ENCODE data around the gene LRRFIP1.

DNA sequence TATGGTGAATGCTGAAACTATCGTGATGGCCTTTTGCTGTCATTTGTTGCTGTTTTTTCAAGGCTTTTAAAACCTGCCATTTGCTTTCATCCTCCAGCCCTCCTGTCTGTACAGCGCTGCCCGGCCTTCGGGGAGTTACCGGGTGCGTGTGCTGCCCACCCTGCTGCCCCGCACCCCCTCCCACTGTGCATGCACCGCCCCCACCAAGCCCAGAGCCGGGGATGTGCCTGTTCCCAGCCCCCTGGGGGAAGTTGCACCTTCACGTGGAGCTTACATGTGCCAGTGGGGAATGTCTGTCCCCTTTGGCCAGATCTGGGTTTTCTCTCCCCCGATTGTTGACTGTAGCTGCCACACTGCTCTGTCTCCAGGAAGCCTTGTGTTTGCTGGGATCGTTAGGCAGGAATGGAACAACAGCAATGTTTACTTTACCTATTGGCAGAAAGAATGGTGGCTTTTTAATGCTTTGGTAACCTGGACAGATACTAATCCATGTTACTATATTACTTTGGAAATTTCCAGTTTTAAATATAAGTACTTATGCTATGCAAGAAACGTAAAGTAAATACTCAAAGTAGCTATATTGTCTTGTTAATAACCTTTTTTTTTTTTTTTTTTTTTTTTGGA is 106.4 kb downstream of the LRRFIP1 start:
- TF ChIP-seq, protein P1, sequence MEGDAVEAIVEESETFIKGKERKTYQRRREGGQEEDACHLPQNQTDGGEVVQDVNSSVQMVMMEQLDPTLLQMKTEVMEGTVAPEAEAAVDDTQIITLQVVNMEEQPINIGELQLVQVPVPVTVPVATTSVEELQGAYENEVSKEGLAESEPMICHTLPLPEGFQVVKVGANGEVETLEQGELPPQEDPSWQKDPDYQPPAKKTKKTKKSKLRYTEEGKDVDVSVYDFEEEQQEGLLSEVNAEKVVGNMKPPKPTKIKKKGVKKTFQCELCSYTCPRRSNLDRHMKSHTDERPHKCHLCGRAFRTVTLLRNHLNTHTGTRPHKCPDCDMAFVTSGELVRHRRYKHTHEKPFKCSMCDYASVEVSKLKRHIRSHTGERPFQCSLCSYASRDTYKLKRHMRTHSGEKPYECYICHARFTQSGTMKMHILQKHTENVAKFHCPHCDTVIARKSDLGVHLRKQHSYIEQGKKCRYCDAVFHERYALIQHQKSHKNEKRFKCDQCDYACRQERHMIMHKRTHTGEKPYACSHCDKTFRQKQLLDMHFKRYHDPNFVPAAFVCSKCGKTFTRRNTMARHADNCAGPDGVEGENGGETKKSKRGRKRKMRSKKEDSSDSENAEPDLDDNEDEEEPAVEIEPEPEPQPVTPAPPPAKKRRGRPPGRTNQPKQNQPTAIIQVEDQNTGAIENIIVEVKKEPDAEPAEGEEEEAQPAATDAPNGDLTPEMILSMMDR (IDR thresholded peaks at IDR 0.05), result no peak
- no peak for TF ChIP-seq POLR2A (IDR thresholded peaks at IDR 0.05)

Measured in adrenal gland (tissue), 5 donors.